ENCODE results near the gene SPPL2C.

SPPL2C gene

DNA sequence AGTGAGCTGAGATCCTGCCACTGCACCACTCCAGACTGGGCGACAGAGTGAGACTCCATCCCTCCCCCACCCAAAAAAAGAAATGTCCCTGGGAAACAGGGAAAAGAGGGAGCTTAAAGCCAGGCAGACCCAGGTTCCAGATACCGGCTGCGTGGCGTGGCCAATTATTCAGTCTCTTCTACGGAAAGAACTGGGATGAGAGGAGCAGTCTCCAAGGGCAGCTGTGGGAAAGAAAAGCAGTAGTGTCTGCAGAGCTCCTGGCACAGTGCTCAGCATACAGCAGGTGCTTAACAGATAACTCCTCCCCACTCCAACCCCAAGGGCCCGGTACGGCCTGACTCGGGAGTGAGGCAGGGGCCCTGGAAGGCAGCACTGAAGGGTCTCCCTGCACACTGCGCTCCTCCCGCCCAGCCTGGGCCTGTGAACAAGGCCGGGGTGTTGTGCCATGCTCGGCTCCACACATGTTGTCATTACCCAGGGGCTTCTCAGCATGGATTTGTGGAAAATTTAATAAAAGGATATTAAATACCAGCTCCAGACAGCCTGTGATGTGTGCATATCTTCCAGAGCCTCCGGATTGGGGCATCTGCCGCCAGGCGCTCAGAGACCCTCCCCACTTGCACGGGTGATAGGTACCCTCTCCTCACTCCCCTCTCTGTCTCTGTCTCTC is 17.6 kb upstream of the SPPL2C start:
- no peaks in the 10 kb centered on the region for H3K27me3 ChIP-seq

DNA sequence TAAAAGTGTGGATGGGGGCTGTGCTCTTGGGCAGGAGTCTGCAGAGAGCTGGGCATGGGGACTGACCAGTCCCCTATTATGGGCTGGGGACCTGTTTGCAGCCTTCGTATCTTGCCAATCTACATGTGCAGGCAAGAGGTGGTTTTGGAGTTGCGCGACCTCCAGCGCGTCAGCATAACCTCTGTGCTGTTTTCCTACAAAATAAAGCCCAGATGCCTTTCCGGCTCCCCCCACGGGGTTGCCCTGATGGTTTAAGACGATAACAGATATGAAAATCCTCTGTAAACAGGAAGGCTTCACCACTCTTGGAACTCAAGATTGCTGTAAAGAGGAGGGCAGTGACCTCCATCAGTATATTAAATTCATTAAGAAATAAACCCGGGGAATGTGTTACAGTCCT is 16.5 kb upstream of the SPPL2C start:
- Histone ChIP-seq H3K9me3 (no peaks in the 10 kb centered on the region), H3K36me3 (no peaks in the 10 kb centered on the region), H3K4me3 (ENCODE audit: low read depth, low read length) (no peak overlapping the region), H3K27me3 (no peaks in the 10 kb centered on the region), H3K4me1 (peaks cover 16% of the 10 kb centered on the region)
- DNase-seq = no peak
- TF ChIP-seq CTCF (IDR thresholded peaks at IDR 0.05; ENCODE audit: low read depth, low read length) = no peak

More for the DNA sequence above, 17.6 kb upstream of the SPPL2C start:
- Histone ChIP-seq H3K9me3 (no peaks in the 10 kb centered on the region), H3K4me3 (ENCODE audit: low read depth, low read length) (no peak overlapping the region), H3K36me3 (no peaks in the 10 kb centered on the region), H3K4me1 (peaks cover 16% of the 10 kb centered on the region)
- DNase-seq = no peak
- TF ChIP-seq CTCF (IDR thresholded peaks at IDR 0.05; ENCODE audit: low read depth, low read length) = no peak

DNA sequence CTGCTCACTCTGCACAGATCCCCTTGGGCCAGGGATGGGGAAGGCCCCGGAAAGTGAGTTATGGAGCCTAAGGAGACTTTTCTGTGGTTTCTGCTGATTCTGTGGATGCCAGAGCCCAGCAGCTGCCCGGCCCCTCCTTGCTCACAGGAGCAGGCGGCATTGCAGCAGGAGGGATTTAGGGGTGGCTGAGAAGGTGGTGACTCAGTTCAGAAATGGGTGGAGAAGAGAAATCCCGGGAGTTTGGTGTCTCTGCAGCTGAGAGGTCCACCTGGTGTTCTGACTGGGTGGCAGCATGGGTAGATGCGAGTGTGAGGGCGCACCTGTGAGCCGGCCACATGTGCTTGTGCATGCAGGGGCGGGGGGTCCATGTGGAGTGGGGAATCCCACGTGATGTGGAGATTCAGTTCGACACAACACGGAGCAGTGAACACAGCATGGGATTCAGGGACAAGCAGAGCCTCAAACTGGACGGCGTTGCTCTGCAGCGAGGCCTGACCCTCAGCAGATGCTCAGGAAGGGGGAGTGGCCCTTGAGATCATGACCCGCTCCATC is 16.0 kb upstream of the SPPL2C start:
- H3K4me3 ChIP-seq (ENCODE audit: low read depth, low read length) = no peak overlapping the region
- no peak for TF ChIP-seq CTCF (IDR thresholded peaks at IDR 0.05; ENCODE audit: low read depth, low read length)
- no peaks in the 10 kb centered on the region for H3K9me3 ChIP-seq
- no peak for DNase-seq
- peaks cover 16% of the 10 kb centered on the region for H3K4me1 ChIP-seq
- no peaks in the 10 kb centered on the region for H3K36me3 ChIP-seq
- H3K27me3 ChIP-seq = no peaks in the 10 kb centered on the region

GRCh38 chr17:45833920-45834319 is 10.8 kb upstream of the SPPL2C start:
- H3K27me3 ChIP-seq = no peaks in the 10 kb centered on the region
- H3K4me1 ChIP-seq = no peaks in the 10 kb centered on the region
- no peak for TF ChIP-seq CTCF (IDR thresholded peaks at IDR 0.05; ENCODE audit: low read depth, low read length)
- DNase-seq = peak; percentile 34
- H3K36me3 ChIP-seq = no peaks in the 10 kb centered on the region
- no peaks in the 10 kb centered on the region for H3K9me3 ChIP-seq
- no peak overlapping the region for H3K4me3 ChIP-seq (ENCODE audit: low read depth, low read length)

- Histone ChIP-seq H3K4me3 (ENCODE audit: low read depth, low read length) (no peak overlapping the region), H3K9me3 (no peaks in the 10 kb centered on the region), H3K36me3 (no peaks in the 10 kb centered on the region), H3K27me3 (no peaks in the 10 kb centered on the region), H3K4me1 (no peaks in the 10 kb centered on the region)
- DNase-seq = no peak
- no peak for TF ChIP-seq CTCF (IDR thresholded peaks at IDR 0.05; ENCODE audit: low read depth, low read length)
Measured at GRCh38 chr17:45834471-45835396, 9.9 kb upstream of the SPPL2C start.

Data from BE2C (cell line).